ENCODE results near the gene PIM2.
"Not testable (repeated sequence)": the region's sequence is repeated elsewhere in the genome, so short reads cannot be mapped to it uniquely, and the experiment has no call there.

PIM2 gene

GRCh38 chrX:48904626-48905025 is 14.2 kb downstream of the PIM2 start:
- DNase-seq, result no peak

GRCh38 chrX:48904180-48904579 is 14.6 kb downstream of the PIM2 start:
- no peak for DNase-seq

- no peak for DNase-seq
Measured at GRCh38 chrX:48903290-48903689, 15.5 kb downstream of the PIM2 start.

GRCh38 chrX:48902776-48903175 is 16.0 kb downstream of the PIM2 start:
- DNase-seq, result no peak

- DNase-seq, result no peak
Measured at GRCh38 chrX:48902135-48902534, 16.7 kb downstream of the PIM2 start.

GRCh38 chrX:48901069-48901468 is 17.8 kb downstream of the PIM2 start:
- DNase-seq, result no peak

- DNase-seq, result no peak
Measured at GRCh38 chrX:48899078-48899410, 19.8 kb downstream of the PIM2 start.

- peak; percentile 83 for DNase-seq
Measured at GRCh38 chrX:48897625-48898306, 21.1 kb downstream of the PIM2 start, which contains the start of the genes PQBP1 and TIMM17B. TSS of gene PQBP1 (plus strand) at chrX:48897930. CDS start at chrX:48898510, 580 bp downstream. TSS of gene TIMM17B (minus strand) at chrX:48897768. CDS start at chrX:48897749, 19 bp downstream.

- peak; percentile 51 to 52 for DNase-seq
Measured at GRCh38 chrX:48897157-48897624, 21.6 kb downstream of the PIM2 start.

- DNase-seq, result no peak
Measured at GRCh38 chrX:48896611-48897011, 22.2 kb downstream of the PIM2 start.

GRCh38 chrX:48894891-48895290 is 23.9 kb downstream of the PIM2 start:
- no peak for DNase-seq

GRCh38 chrX:48893556-48894348 is 25.1 kb downstream of the PIM2 start:
- DNase-seq, result no peak

GRCh38 chrX:48892896-48893295 is 25.9 kb downstream of the PIM2 start:
- DNase-seq, result no peak

GRCh38 chrX:48891402-48892288 is 27.2 kb downstream of the PIM2 start:
- peak; percentile 67 to 71 for DNase-seq

- DNase-seq, result no peak
Measured at GRCh38 chrX:48890934-48891401, 27.9 kb downstream of the PIM2 start.

GRCh38 chrX:48890296-48890925 is 28.4 kb downstream of the PIM2 start:
- DNase-seq, result no peak

- DNase-seq, result not testable (repeated sequence)
Measured at GRCh38 chrX:48886586-48886985, 32.2 kb downstream of the PIM2 start.

- DNase-seq, result no peak
Measured at GRCh38 chrX:48883729-48884128, 35.1 kb downstream of the PIM2 start.

- not testable (repeated sequence) for DNase-seq
Measured at GRCh38 chrX:48876944-48877343, 41.9 kb downstream of the PIM2 start.

- not testable (repeated sequence) for DNase-seq
Measured at GRCh38 chrX:48872017-48872416, 46.8 kb downstream of the PIM2 start.

- no peak for DNase-seq
Measured at GRCh38 chrX:48864210-48864609, 54.6 kb downstream of the PIM2 start.
